CD4-positive, alpha-beta T cell (primary cell): ENCODE results near the gene SMAP1. TPM values are rescaled to one million over a fixed set of nuclear protein-coding genes. Genes with fewer than 3 reads are reported as not detected.

Experiments used
- ATAC-seq: fragments of 200-7000 bp; cut with Tn5 transposase; one replicate; pipeline ENCODE4 v1.10.0; 2022; ENCODE audit warnings: mild to moderate bottlenecking; ENCODE audit not compliant: poor library complexity
- CTCF ChIA-PET: fragments of 350-600 bp; sonication (Branson Sonifier 250); formaldehyde crosslinking; loops from one replicate; lab custom pipeline; 2021; ENCODE audit warnings: antibody characterized with exemption, inconsistent platforms; lab: Charles Lee
- POLR2A ChIA-PET: fragments of 350-600 bp; sonication (Branson Sonifier 250); formaldehyde crosslinking; loops from one replicate; lab custom pipeline; 2021; ENCODE audit warnings: antibody characterized with exemption, inconsistent platforms; lab: Charles Lee
- DNase-seq, 14 experiments: peaks; one replicate each; pipeline ENCODE4 v3.0.0-alpha.2; 2013 to 2020; ENCODE audit warnings: mixed read lengths in 2 of 14
- H3K27ac ChIP-seq, 2 donors: one replicate each; pipeline versions ENCODE4 v1.5.1 to v1.7.0; 2013; ENCODE audit warnings: low read length in 2 of 2, low read depth in 1 of 2, mild to moderate bottlenecking in 1 of 2
- H3K27me3 ChIP-seq, 2 experiments: 1 replicate in 1 of 2; 2 replicates in 1 of 2; pipeline versions ENCODE4 v1.6.1 to v1.7.0; 2013; ENCODE audit warnings: low read length in 2 of 2, control low read depth in 1 of 2, mild to moderate bottlenecking in 1 of 2, moderate library complexity in 1 of 2; ENCODE audit not compliant: insufficient read depth in 2 of 2, control insufficient read depth in 1 of 2
- H3K36me3 ChIP-seq: one replicate; pipeline ENCODE4 v1.6.1; 2013; ENCODE audit warnings: low read length, control low read depth; ENCODE audit not compliant: insufficient read depth
- H3K4me1 ChIP-seq: one replicate; pipeline ENCODE4 v1.6.1; 2013; ENCODE audit warnings: low read length, control low read depth; ENCODE audit not compliant: insufficient read depth
- H3K4me3 ChIP-seq: one replicate; pipeline ENCODE4 v1.5.1; 2013; ENCODE audit warnings: mild to moderate bottlenecking, low read length, moderate library complexity
- H3K9me3 ChIP-seq, 2 experiments: 1 replicate in 1 of 2; 2 replicates in 1 of 2; pipeline versions ENCODE4 v1.6.1 to v1.7.0; 2013; ENCODE audit warnings: low read length in 2 of 2, mild to moderate bottlenecking in 2 of 2, control low read depth in 1 of 2, moderate library complexity in 1 of 2; ENCODE audit not compliant: control insufficient read depth in 1 of 2, insufficient read depth in 1 of 2
- H3K27ac Mint-ChIP-seq: one replicate; pipeline ENCODE4 v1.8.0; 2020; ENCODE audit warnings: mixed read lengths
- H3K27me3 Mint-ChIP-seq: one replicate; pipeline ENCODE4 v1.8.0; 2021; ENCODE audit warnings: mixed read lengths
- H3K36me3 Mint-ChIP-seq: one replicate; pipeline ENCODE4 v1.8.0; 2021; ENCODE audit warnings: low read depth, mixed read lengths
- H3K4me1 Mint-ChIP-seq: one replicate; pipeline ENCODE4 v1.8.0; 2021; ENCODE audit warnings: low read depth, mixed read lengths
- H3K4me3 Mint-ChIP-seq: one replicate; pipeline ENCODE4 v1.8.0; 2020; ENCODE audit warnings: mild to moderate bottlenecking, mixed read lengths
- H3K9me3 Mint-ChIP-seq: one replicate; pipeline ENCODE4 v1.8.0; 2020; ENCODE audit warnings: mixed read lengths
- CTCF ChIP-seq: fragments of 200-600 bp; IDR thresholded peaks from one replicate; pipeline ENCODE4 v1.8.0; 2022; ENCODE audit warnings: antibody characterized with exemption, mild to moderate bottlenecking
- intact Hi-C, 2 experiments: fragments of 100-400 bp; cut with DNase I in 1 of 2; cut with micrococcal nuclease in 1 of 2; formaldehyde crosslinking; loops; one replicate each; pipeline versions ENCODE4 v1.15.1 to v1.9.0; 2023 to 2025; cut with DNase I, micrococcal nuclease
- total RNA-seq, 174 experiments: library from RNA in 2 of 174; stranded (reverse) in 2 of 174; gene quantifications; one replicate each; pipeline ENCODE4 v1.2.3 and lab custom pipeline; 2021 to 2026

Gene SMAP1
- total RNA-seq, 2 experiments from 2014 or later, result 20.0 to 22.5 TPM

GRCh38 chr6:70842541-70842940, 174.9 kb downstream of the SMAP1 start:
- no peak for DNase-seq
- no peak overlapping the region for H3K27ac ChIP-seq
- no peak for ATAC-seq
- no peaks in the 10 kb centered on the region for H3K9me3 ChIP-seq
- Mint-ChIP-seq H3K4me1 (peaks cover 19% of the 10 kb centered on the region), H3K27ac (no peak overlapping the region), H3K36me3 (peaks cover 52% of the 10 kb centered on the region), H3K9me3 (no peaks in the 10 kb centered on the region), H3K27me3 (no peaks in the 10 kb centered on the region), H3K4me3 (no peak overlapping the region)
- no peaks in the 10 kb centered on the region for H3K4me1 ChIP-seq
- intact Hi-C loops, result no loop called here
- ChIA-PET POLR2A (no interaction called here), CTCF (no interaction called here)
- no peaks in the 10 kb centered on the region for H3K27me3 ChIP-seq
- H3K4me3 ChIP-seq, result no peak overlapping the region
- H3K36me3 ChIP-seq, result peaks cover 6% of the 10 kb centered on the region
- no peak for TF ChIP-seq CTCF

GRCh38 chr6:70843328-70843918, 175.7 kb downstream of the SMAP1 start:
- ChIA-PET CTCF (interaction anchor here (0.6 kb wide), 1 partner anchor 16 kb away, joined by 4 read pairs; no protein-coding TSS in a partner anchor), POLR2A (no interaction called here)
- intact Hi-C loops, result no loop called here
- no peak overlapping the region for H3K4me3 ChIP-seq
- no peak for DNase-seq
- H3K4me1 ChIP-seq, result no peaks in the 10 kb centered on the region
- Mint-ChIP-seq H3K4me1 (peaks cover 21% of the 10 kb centered on the region), H3K4me3 (no peak overlapping the region), H3K27ac (no peak overlapping the region), H3K27me3 (no peaks in the 10 kb centered on the region), H3K36me3 (peaks cover 50% of the 10 kb centered on the region), H3K9me3 (no peaks in the 10 kb centered on the region)
- TF ChIP-seq CTCF, result no peak
- H3K36me3 ChIP-seq, result peaks cover 6% of the 10 kb centered on the region
- no peaks in the 10 kb centered on the region for H3K27me3 ChIP-seq
- H3K27ac ChIP-seq, result no peak overlapping the region
- H3K9me3 ChIP-seq, result no peaks in the 10 kb centered on the region
- no peak for ATAC-seq

- H3K9me3 Mint-ChIP-seq, result no peaks in the 10 kb centered on the region
- H3K27me3 Mint-ChIP-seq, result no peaks in the 10 kb centered on the region
- Histone ChIP-seq H3K4me1 (no peaks in the 10 kb centered on the region), H3K4me3 (no peak overlapping the region), H3K9me3 (no peaks in the 10 kb centered on the region), H3K27me3 (no peaks in the 10 kb centered on the region), H3K27ac (no peak overlapping the region), H3K36me3 (peaks cover 3% of the 10 kb centered on the region)
- ATAC-seq (no peak), DNase-seq (no peak)
- H3K4me3 Mint-ChIP-seq, result no peak overlapping the region
- TF ChIP-seq CTCF, result no peak
- CTCF ChIA-PET, result no interaction called here
- POLR2A ChIA-PET, result interaction anchor here (0.7 kb wide), 1 partner anchor 17 kb away, joined by 3 read pairs; no protein-coding TSS in a partner anchor
- peaks cover 42% of the 10 kb centered on the region for H3K36me3 Mint-ChIP-seq
- H3K4me1 Mint-ChIP-seq, result peaks cover 21% of the 10 kb centered on the region
- intact Hi-C loops, result no loop called here
- no peak overlapping the region for H3K27ac Mint-ChIP-seq
Measured at GRCh38 chr6:70844301-70844700, 176.6 kb downstream of the SMAP1 start.
